B cell (primary cell): ENCODE measurements around the gene RBM19. TPM values are rescaled to one million over a fixed set of nuclear protein-coding genes. Genes with fewer than 3 reads are reported as not detected.

Experiments used
- ATAC-seq: fragments of 200-7000 bp; cut with Tn5 transposase; one replicate; pipeline ENCODE4 v1.10.0; 2021; ENCODE audit warnings: low read depth, mild to moderate bottlenecking, moderate number of reproducible peaks, moderate library complexity
- CTCF ChIA-PET: fragments of 350-600 bp; sonication (Branson Sonifier 250); formaldehyde crosslinking; loops from one replicate; lab custom pipeline; 2021; ENCODE audit warnings: antibody characterized with exemption, inconsistent platforms; lab: Charles Lee
- POLR2A ChIA-PET: fragments of 350-600 bp; sonication (Branson Sonifier 250); formaldehyde crosslinking; loops from one replicate; lab custom pipeline; 2021; ENCODE audit warnings: antibody characterized with exemption; lab: Charles Lee
- DNase-seq: peaks from one replicate; pipeline ENCODE4 v3.0.0; 2013
- H2AFZ ChIP-seq: 2 replicates; pipeline ENCODE4 v1.6.1; 2012; ENCODE audit warnings: mild to moderate bottlenecking, low read depth, low read length; ENCODE audit not compliant: insufficient read depth, poor library complexity, severe bottlenecking
- H3K27ac ChIP-seq, 2 donors: 1 replicate in 1 of 2; 2 replicates in 1 of 2; pipeline ENCODE4 v1.5.1; 2012 to 2013; ENCODE audit warnings: low read length in 2 of 2, mild to moderate bottlenecking in 2 of 2, moderate library complexity in 1 of 2
- H3K27me3 ChIP-seq, 4 experiments: fragments of 200-600 bp in 1 of 4; sonication (generic) in 1 of 4; replicated peaks in 1 of 4; 1 replicate in 2 of 4; 2 replicates in 2 of 4; pipeline versions ENCODE4 v1.6.1 to v1.7.0; 2013 to 2016; ENCODE audit warnings: low read length in 3 of 4, mild to moderate bottlenecking in 2 of 4, mixed read lengths in 1 of 4, moderate library complexity in 1 of 4; ENCODE audit not compliant: insufficient read depth in 4 of 4, control insufficient read depth in 3 of 4; ENCODE audit errors: control extremely low read depth in 1 of 4
- H3K36me3 ChIP-seq, 2 experiments: replicated peaks in 1 of 2; 1 replicate in 1 of 2; 2 replicates in 1 of 2; pipeline versions ENCODE4 v1.6.1 to v1.7.1; 2013; ENCODE audit warnings: low read length in 1 of 2; ENCODE audit not compliant: insufficient read depth in 2 of 2, control insufficient read depth in 1 of 2; ENCODE audit errors: control extremely low read depth in 1 of 2, extremely low read depth in 1 of 2
- H3K4me1 ChIP-seq, 2 donors: fragments of 200-600 bp in 1 of 2; sonication (generic) in 1 of 2; 1 replicate in 1 of 2; 2 replicates in 1 of 2; pipeline versions ENCODE4 v1.5.1 to v1.6.1; 2013 to 2017; ENCODE audit warnings: low read length in 2 of 2; ENCODE audit not compliant: control insufficient read depth in 2 of 2, insufficient read depth in 2 of 2
- H3K4me2 ChIP-seq: replicated peaks from 2 replicates; pipeline ENCODE3; 2012; ENCODE audit warnings: mild to moderate bottlenecking, low read depth, low read length; ENCODE audit not compliant: poor library complexity, severe bottlenecking
- H3K4me3 ChIP-seq, 5 experiments: fragments of 200-600 bp in 1 of 5; sonication (generic) in 1 of 5; 1 replicate in 3 of 5; 2 replicates in 2 of 5; pipeline versions ENCODE4 v1.5.1 to v1.7.0; 2011 to 2016; ENCODE audit warnings: low read length in 4 of 5, mild to moderate bottlenecking in 4 of 5, low read depth in 2 of 5, control low read depth in 1 of 5, moderate library complexity in 1 of 5; ENCODE audit not compliant: insufficient read depth in 1 of 5; ENCODE audit errors: control extremely low read depth in 1 of 5, extremely low read depth in 1 of 5
- H3K79me2 ChIP-seq: fragments of 200-600 bp; sonication (generic); one replicate; pipeline ENCODE4 v1.6.0; 2016; ENCODE audit warnings: low read length; ENCODE audit not compliant: control insufficient read depth, insufficient read depth
- H3K9ac ChIP-seq: fragments of 200-600 bp; sonication (generic); 2 replicates; pipeline ENCODE4 v1.6.1; 2017; ENCODE audit warnings: mild to moderate bottlenecking, low read length, moderate library complexity
- H3K9me3 ChIP-seq, 3 donors: one replicate each; pipeline versions ENCODE4 v1.6.1 to v1.7.1; 2013; ENCODE audit warnings: low read length in 2 of 3; ENCODE audit not compliant: control insufficient read depth in 2 of 3, insufficient read depth in 1 of 3; ENCODE audit errors: control extremely low read depth in 1 of 3
- H4K20me1 ChIP-seq: 2 replicates; pipeline ENCODE4 v1.6.0; 2012; ENCODE audit warnings: mild to moderate bottlenecking, low read length; ENCODE audit not compliant: insufficient read depth, control insufficient read depth, poor library complexity, severe bottlenecking
- H3K27ac Mint-ChIP-seq: one replicate; pipeline ENCODE4 v1.8.0; 2021; ENCODE audit warnings: mixed read lengths
- H3K27me3 Mint-ChIP-seq: one replicate; pipeline ENCODE4 v1.8.0; 2021; ENCODE audit warnings: mixed read lengths
- H3K4me1 Mint-ChIP-seq: one replicate; pipeline ENCODE4 v1.8.0; 2021; ENCODE audit warnings: mixed read lengths
- H3K4me3 Mint-ChIP-seq: one replicate; pipeline ENCODE4 v1.8.0; 2021; ENCODE audit warnings: mixed read lengths
- H3K9me3 Mint-ChIP-seq: one replicate; pipeline ENCODE4 v1.8.0; 2022; ENCODE audit warnings: mixed read lengths; ENCODE audit not compliant: insufficient read depth
- EZH2 ChIP-seq: IDR thresholded peaks from 2 replicates; pipeline ENCODE4 v1.6.1; 2012; ENCODE audit warnings: borderline replicate concordance, low read depth, mild to moderate bottlenecking, moderate library complexity, low read length; ENCODE audit not compliant: insufficient read depth, poor library complexity, severe bottlenecking
- WGBS: methylation state at CpG from one replicate; pipeline ENCODE4 v1.1.5; 2013; ENCODE audit warnings: missing lambda C conversion rate; ENCODE audit not compliant: insufficient coverage; 5-methylcytosine and 5-hydroxymethylcytosine counted together
- intact Hi-C: fragments of 100-400 bp; cut with micrococcal nuclease; formaldehyde crosslinking; loops from one replicate; pipeline ENCODE4 v1.10.0; 2022
- polyA plus RNA-seq: library from polyadenylated mRNA; depleted of rRNA; stranded (reverse); fragments of >200 nt; gene quantifications from 2 replicates; pipeline ENCODE4 v1.2.3, GENCODE V29; 2012
- total RNA-seq, 2 donors: library from RNA; stranded (reverse); fragments of 120-200 nt in 1 of 2; gene quantifications; 1 replicate in 1 of 2; 2 replicates in 1 of 2; pipeline versions ENCODE4 v1.2.3 to v1.2.4, GENCODE V29; 2013 to 2022
- TF ChIP-seq, protein P1 (sequence below): fragments of 200-600 bp; IDR thresholded peaks from one replicate; pipeline ENCODE4 v1.8.0; 2022; ENCODE audit warnings: antibody characterized with exemption, mild to moderate bottlenecking

Gene RBM19
- total and polyA plus RNA-seq, 2 donors (not counting 1 experiment from before 2014, with no cell fraction given), result 43.1 to 90.0 TPM

DNA sequence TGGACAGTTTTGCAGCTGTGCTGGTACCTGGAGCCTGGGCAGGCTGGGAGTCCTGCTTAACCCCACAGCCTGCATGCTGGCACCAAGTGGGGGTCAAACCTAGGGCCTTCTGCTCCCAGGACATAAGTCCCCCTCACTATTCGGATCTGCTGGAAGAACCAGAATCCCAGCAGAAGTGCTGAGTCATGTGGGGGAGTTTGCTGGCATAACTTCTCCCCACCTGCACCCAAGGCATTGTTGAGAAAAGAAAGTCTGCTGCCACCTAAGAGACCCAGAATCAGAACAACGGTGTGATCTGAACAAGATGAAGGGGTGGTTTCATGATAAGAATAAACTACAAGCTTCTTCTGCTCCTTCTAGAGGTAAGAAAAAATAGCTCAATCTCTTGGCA lies 102.7 kb downstream of the RBM19 start:
- Histone ChIP-seq H2AFZ (no peak overlapping the region), H3K27me3 (no peaks in the 10 kb centered on the region), H3K9me3 (no peaks in the 10 kb centered on the region), H3K4me1 (peaks cover 16 to 21% of the 10 kb centered on the region in 2 donors), H3K4me3 (no peak overlapping the region), H3K27ac (no peak overlapping the region), H3K79me2 (no peaks in the 10 kb centered on the region), H3K36me3 (peaks cover 0 to 9% of the 10 kb centered on the region in 2 experiments), H4K20me1 (no peaks in the 10 kb centered on the region), H3K4me2 (peak overlapping the region; percentile 40), H3K9ac (no peak overlapping the region)
- H3K27ac Mint-ChIP-seq, result no peak overlapping the region
- CTCF ChIA-PET, result no interaction called here
- TF ChIP-seq, protein P1, sequence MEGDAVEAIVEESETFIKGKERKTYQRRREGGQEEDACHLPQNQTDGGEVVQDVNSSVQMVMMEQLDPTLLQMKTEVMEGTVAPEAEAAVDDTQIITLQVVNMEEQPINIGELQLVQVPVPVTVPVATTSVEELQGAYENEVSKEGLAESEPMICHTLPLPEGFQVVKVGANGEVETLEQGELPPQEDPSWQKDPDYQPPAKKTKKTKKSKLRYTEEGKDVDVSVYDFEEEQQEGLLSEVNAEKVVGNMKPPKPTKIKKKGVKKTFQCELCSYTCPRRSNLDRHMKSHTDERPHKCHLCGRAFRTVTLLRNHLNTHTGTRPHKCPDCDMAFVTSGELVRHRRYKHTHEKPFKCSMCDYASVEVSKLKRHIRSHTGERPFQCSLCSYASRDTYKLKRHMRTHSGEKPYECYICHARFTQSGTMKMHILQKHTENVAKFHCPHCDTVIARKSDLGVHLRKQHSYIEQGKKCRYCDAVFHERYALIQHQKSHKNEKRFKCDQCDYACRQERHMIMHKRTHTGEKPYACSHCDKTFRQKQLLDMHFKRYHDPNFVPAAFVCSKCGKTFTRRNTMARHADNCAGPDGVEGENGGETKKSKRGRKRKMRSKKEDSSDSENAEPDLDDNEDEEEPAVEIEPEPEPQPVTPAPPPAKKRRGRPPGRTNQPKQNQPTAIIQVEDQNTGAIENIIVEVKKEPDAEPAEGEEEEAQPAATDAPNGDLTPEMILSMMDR, result no peak
- TF ChIP-seq EZH2, result no peak
- WGBS, result no CpG with 5 or more reads among the region's 2 CpGs
- H3K4me3 Mint-ChIP-seq, result no peak overlapping the region
- no peaks in the 10 kb centered on the region for H3K9me3 Mint-ChIP-seq
- POLR2A ChIA-PET, result no interaction called here
- H3K27me3 Mint-ChIP-seq, result no peaks in the 10 kb centered on the region
- ATAC-seq, result no peak
- DNase-seq, result no peak
- H3K4me1 Mint-ChIP-seq, result peaks cover 41% of the 10 kb centered on the region
- intact Hi-C loops, result no loop called here

DNA sequence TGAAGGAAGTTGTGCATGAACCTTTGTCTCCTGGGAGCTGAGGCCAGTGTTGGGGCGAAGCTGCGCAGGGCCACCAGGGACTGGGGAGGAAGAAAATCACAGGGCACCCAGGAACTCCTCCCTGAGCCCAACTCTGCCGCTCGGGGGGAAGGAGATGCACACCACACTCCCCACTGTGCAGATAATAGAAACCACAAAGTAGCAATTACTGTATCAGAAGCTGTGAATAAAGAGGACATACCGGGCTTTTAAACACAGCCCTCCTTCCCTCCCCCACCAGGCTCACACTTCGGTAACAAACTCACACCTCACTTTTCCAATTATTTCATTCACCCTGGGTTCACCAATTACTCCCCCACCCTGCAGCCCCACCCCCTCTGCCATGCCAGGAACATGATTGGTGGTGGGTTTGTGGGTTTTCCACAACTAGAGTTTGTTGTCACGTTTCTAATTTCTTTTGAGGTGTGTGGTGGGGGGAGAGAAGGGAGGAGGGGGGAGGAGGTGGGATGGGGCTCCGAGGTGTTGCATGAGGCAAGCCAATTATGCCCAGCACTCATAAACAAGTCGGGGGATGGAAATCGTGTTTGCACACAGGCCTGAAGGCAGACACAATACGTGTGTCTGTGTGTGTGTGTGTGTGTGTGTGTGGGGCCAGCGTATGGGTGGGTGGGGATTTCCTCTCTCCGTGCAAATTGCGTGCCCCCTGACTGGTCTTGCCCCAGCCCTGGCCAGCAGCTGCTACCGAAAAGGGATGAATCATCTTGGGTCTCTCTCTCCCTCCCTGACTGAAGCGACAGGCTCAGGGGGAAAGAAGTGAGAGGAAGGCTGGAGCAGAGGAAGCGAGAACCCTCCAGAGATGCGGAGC lies 103.3 kb downstream of the RBM19 start:
- peak overlapping the region; percentile 61 for H3K4me3 Mint-ChIP-seq
- H3K27me3 Mint-ChIP-seq, result no peaks in the 10 kb centered on the region
- no peak overlapping the region for H3K9ac ChIP-seq
- WGBS, result 57% methylated on average over 7 of the region's 18 CpGs
- H3K27me3 ChIP-seq, result no peaks in the 10 kb centered on the region
- peak overlapping the region; percentile 46 for H3K27ac Mint-ChIP-seq
- H3K4me3 ChIP-seq, result no peak overlapping the region
- H3K27ac ChIP-seq, result no peak overlapping the region
- H3K4me1 ChIP-seq, result peaks cover 16 to 21% of the 10 kb centered on the region in 2 donors
- ATAC-seq, result peak; percentile 86
- peaks cover 0 to 15% of the 10 kb centered on the region in 2 experiments for H3K36me3 ChIP-seq
- H3K79me2 ChIP-seq, result no peaks in the 10 kb centered on the region
- no peak overlapping the region for H2AFZ ChIP-seq
- no peaks in the 10 kb centered on the region for H3K9me3 ChIP-seq
- no peak for TF ChIP-seq EZH2
- CTCF ChIA-PET, result no interaction called here
- intact Hi-C loops, result no loop called here
- H3K4me2 ChIP-seq, result peak overlapping the region; percentile 40
- H4K20me1 ChIP-seq, result no peaks in the 10 kb centered on the region
- DNase-seq, result no peak
- peaks cover 41% of the 10 kb centered on the region for H3K4me1 Mint-ChIP-seq
- POLR2A ChIA-PET, result no interaction called here
- no peaks in the 10 kb centered on the region for H3K9me3 Mint-ChIP-seq
